A673 (cell line): Measurements from ENCODE around the gene CSTPP1.

Source experiments
- EZH2 ChIP-seq: fragments of 200-600 bp; sonication (generic); IDR thresholded peaks from 2 replicates; pipeline ENCODE4 v1.6.1; 2017; ENCODE audit warnings: borderline replicate concordance, low read depth, mild to moderate bottlenecking, mixed read lengths, antibody characterized with exemption, low read length; ENCODE audit not compliant: poor library complexity, severe bottlenecking
- TF ChIP-seq, protein P1 (sequence below): fragments of 300-800, 200-600 bp; sonication (generic); conservative IDR thresholded peaks from 2 replicates; pipeline ENCODE4 v1.5.1; 2017; ENCODE audit warnings: low read depth, mild to moderate bottlenecking, antibody characterized with exemption, low read length, moderate library complexity, mixed read lengths

- TF ChIP-seq, protein P1, sequence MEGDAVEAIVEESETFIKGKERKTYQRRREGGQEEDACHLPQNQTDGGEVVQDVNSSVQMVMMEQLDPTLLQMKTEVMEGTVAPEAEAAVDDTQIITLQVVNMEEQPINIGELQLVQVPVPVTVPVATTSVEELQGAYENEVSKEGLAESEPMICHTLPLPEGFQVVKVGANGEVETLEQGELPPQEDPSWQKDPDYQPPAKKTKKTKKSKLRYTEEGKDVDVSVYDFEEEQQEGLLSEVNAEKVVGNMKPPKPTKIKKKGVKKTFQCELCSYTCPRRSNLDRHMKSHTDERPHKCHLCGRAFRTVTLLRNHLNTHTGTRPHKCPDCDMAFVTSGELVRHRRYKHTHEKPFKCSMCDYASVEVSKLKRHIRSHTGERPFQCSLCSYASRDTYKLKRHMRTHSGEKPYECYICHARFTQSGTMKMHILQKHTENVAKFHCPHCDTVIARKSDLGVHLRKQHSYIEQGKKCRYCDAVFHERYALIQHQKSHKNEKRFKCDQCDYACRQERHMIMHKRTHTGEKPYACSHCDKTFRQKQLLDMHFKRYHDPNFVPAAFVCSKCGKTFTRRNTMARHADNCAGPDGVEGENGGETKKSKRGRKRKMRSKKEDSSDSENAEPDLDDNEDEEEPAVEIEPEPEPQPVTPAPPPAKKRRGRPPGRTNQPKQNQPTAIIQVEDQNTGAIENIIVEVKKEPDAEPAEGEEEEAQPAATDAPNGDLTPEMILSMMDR: no peak
- no peak for TF ChIP-seq EZH2
Measured at GRCh38 chr11:46961041-46961440, 24.5 kb downstream of the CSTPP1 start.
